H9 (cell line): ENCODE data around the gene THRB. TPM values are rescaled to one million over a fixed set of nuclear protein-coding genes. Genes with fewer than 3 reads are reported as not detected.
A peak's percentile ranks its signal among the peaks of the same experiment; 100 is the strongest.

Source experiments
- DNase-seq: peaks from one replicate; pipeline ENCODE4 v3.0.0-alpha.2; 2017
- H2AFZ ChIP-seq: one replicate; pipeline ENCODE4 v1.6.1; 2013; ENCODE audit warnings: mild to moderate bottlenecking, low read length, control low read depth, moderate library complexity
- H2AK5ac ChIP-seq: 2 replicates; pipeline ENCODE4 v1.6.1; 2013; ENCODE audit warnings: low read length, control low read depth, mixed read lengths; ENCODE audit not compliant: insufficient read length
- H2BK120ac ChIP-seq: one replicate; pipeline ENCODE4 v1.6.1; 2013; ENCODE audit warnings: low read depth, mild to moderate bottlenecking, low read length, control low read depth, inconsistent platforms; ENCODE audit not compliant: poor library complexity, severe bottlenecking
- H2BK12ac ChIP-seq: 2 replicates; pipeline ENCODE4 v1.6.1; 2013; ENCODE audit warnings: low read length, control low read depth, mixed read lengths, low read depth; ENCODE audit not compliant: insufficient read length
- H2BK15ac ChIP-seq: 2 replicates; pipeline ENCODE4 v1.6.1; 2013; ENCODE audit warnings: low read depth, low read length, control low read depth
- H2BK20ac ChIP-seq: one replicate; pipeline ENCODE4 v1.6.1; 2013; ENCODE audit warnings: low read depth, mild to moderate bottlenecking, low read length, control low read depth, inconsistent platforms; ENCODE audit not compliant: poor library complexity, severe bottlenecking
- H2BK5ac ChIP-seq: 2 replicates; pipeline ENCODE4 v1.6.1; 2013; ENCODE audit warnings: low read length, control low read depth, mixed read lengths; ENCODE audit not compliant: insufficient read length
- H3K14ac ChIP-seq: 2 replicates; pipeline ENCODE4 v1.6.1; 2013; ENCODE audit warnings: low read length, control low read depth; ENCODE audit not compliant: insufficient read depth
- H3K18ac ChIP-seq: 2 replicates; pipeline ENCODE4 v1.6.1; 2013; ENCODE audit warnings: low read depth, mild to moderate bottlenecking, mixed read lengths, low read length, control low read depth; ENCODE audit not compliant: insufficient read length
- H3K23ac ChIP-seq: 2 replicates; pipeline ENCODE4 v1.6.1; 2013; ENCODE audit warnings: low read length, control low read depth, mixed read lengths, low read depth; ENCODE audit not compliant: insufficient read length
- H3K23me2 ChIP-seq: 2 replicates; pipeline ENCODE4 v1.6.1; 2013; ENCODE audit warnings: low read depth, mild to moderate bottlenecking, mixed read lengths, low read length, control low read depth; ENCODE audit not compliant: insufficient read length, poor library complexity, severe bottlenecking
- H3K27ac ChIP-seq: 2 replicates; pipeline ENCODE4 v1.5.1; 2013; ENCODE audit warnings: low read length, control low read depth, mixed read lengths, low read depth; ENCODE audit not compliant: insufficient read length
- H3K27me3 ChIP-seq: 2 replicates; pipeline ENCODE4 v1.6.1; 2013; ENCODE audit warnings: low read length, control low read depth, inconsistent platforms; ENCODE audit not compliant: insufficient read depth
- H3K4ac ChIP-seq: 2 replicates; pipeline ENCODE4 v1.6.1; 2013; ENCODE audit warnings: low read depth, mild to moderate bottlenecking, control low read depth, inconsistent platforms, low read length, moderate library complexity
- H3K4me1 ChIP-seq: 2 replicates; pipeline ENCODE4 v1.6.1; 2013; ENCODE audit warnings: low read length, control low read depth, inconsistent platforms; ENCODE audit not compliant: insufficient read depth
- H3K4me2 ChIP-seq: 2 replicates; pipeline ENCODE4 v1.6.1; 2013; ENCODE audit warnings: low read length, control low read depth, mixed read lengths; ENCODE audit not compliant: insufficient read length, insufficient read depth
- H3K56ac ChIP-seq: 2 replicates; pipeline ENCODE4 v1.6.1; 2013; ENCODE audit warnings: low read depth, mild to moderate bottlenecking, mixed read lengths, low read length, control low read depth; ENCODE audit not compliant: insufficient read length
- H3K79me1 ChIP-seq: 2 replicates; pipeline ENCODE4 v1.6.1; 2013; ENCODE audit warnings: low read depth, mild to moderate bottlenecking, moderate library complexity, low read length, control low read depth, inconsistent platforms; ENCODE audit not compliant: insufficient read depth, poor library complexity, severe bottlenecking
- H3K79me2 ChIP-seq: 2 replicates; pipeline ENCODE4 v1.6.1; 2013; ENCODE audit warnings: low read length, control low read depth, inconsistent platforms; ENCODE audit not compliant: insufficient read depth
- H3K9ac ChIP-seq: 2 replicates; pipeline ENCODE4 v1.6.1; 2013; ENCODE audit warnings: low read length, control low read depth, mixed read lengths; ENCODE audit not compliant: insufficient read length; ENCODE audit errors: extremely low read depth
- H3K9me3 ChIP-seq: one replicate; pipeline ENCODE4 v1.6.1; 2013; ENCODE audit warnings: low read depth, low read length, inconsistent platforms; ENCODE audit not compliant: control insufficient read depth
- H3T11ph ChIP-seq: one replicate; pipeline ENCODE4 v1.6.1; 2013; ENCODE audit warnings: mild to moderate bottlenecking, low read length, control low read depth, inconsistent platforms
- H4K20me1 ChIP-seq: one replicate; pipeline ENCODE4 v1.6.1; 2013; ENCODE audit not compliant: control insufficient read depth, insufficient read length, insufficient read depth
- H4K5ac ChIP-seq: 2 replicates; pipeline ENCODE4 v1.6.1; 2013; ENCODE audit warnings: low read depth, mild to moderate bottlenecking, mixed read lengths, low read length, control low read depth; ENCODE audit not compliant: insufficient read length
- H4K8ac ChIP-seq: replicated peaks from 2 replicates; pipeline ENCODE4 v1.6.1; 2013; ENCODE audit warnings: low read length, control low read depth, mixed read lengths, low read depth; ENCODE audit not compliant: insufficient read length
- H4K91ac ChIP-seq: 2 replicates; pipeline ENCODE4 v1.6.1; 2013; ENCODE audit warnings: low read depth, mild to moderate bottlenecking, moderate library complexity, mixed read lengths, low read length, control low read depth; ENCODE audit not compliant: insufficient read length
- H3K27ac Mint-ChIP-seq, 3 experiments: 2 replicates in 2 of 3; 3 replicates in 1 of 3; pipeline ENCODE4 v1.8.0; 2020 to 2021; ENCODE audit warnings: mixed read lengths in 3 of 3, mild to moderate bottlenecking in 1 of 3, moderate library complexity in 1 of 3
- H3K27me3 Mint-ChIP-seq: 2 replicates; pipeline ENCODE4 v1.8.0; 2021; ENCODE audit warnings: low read depth, mild to moderate bottlenecking, moderate library complexity, mixed read lengths
- H3K36me3 Mint-ChIP-seq, 3 experiments: 2 replicates in 2 of 3; 3 replicates in 1 of 3; pipeline ENCODE4 v1.8.0; 2020 to 2021; ENCODE audit warnings: low read depth in 3 of 3, mixed read lengths in 3 of 3; ENCODE audit not compliant: insufficient read depth in 1 of 3
- H3K4me1 Mint-ChIP-seq, 2 experiments: 2 replicates each; pipeline ENCODE4 v1.8.0; 2020; ENCODE audit warnings: mixed read lengths in 2 of 2
- H3K4me3 Mint-ChIP-seq, 2 experiments: 2 replicates in 1 of 2; 3 replicates in 1 of 2; pipeline ENCODE4 v1.8.0; 2020 to 2021; ENCODE audit warnings: mild to moderate bottlenecking in 2 of 2, mixed read lengths in 2 of 2, moderate library complexity in 1 of 2
- H3K9me3 Mint-ChIP-seq, 2 experiments: 2 replicates in 1 of 2; 3 replicates in 1 of 2; pipeline ENCODE4 v1.8.0; 2020; ENCODE audit warnings: mild to moderate bottlenecking in 2 of 2, mixed read lengths in 2 of 2, moderate library complexity in 1 of 2
- CTCF ChIP-seq: fragments of 200-600 bp; sonication (generic); conservative IDR thresholded peaks from 3 replicates; pipeline ENCODE4 v1.8.0; 2021; ENCODE audit warnings: antibody characterized with exemption, mild to moderate bottlenecking
- WGBS: extraction: QIAGEN DNeasy Blood & Tissue Kit; methylation state at CpG from one replicate; pipeline ENCODE4 v1.1.7; 2013; ENCODE audit warnings: missing lambda C conversion rate, low lambda C conversion rate, mixed read lengths; ENCODE audit not compliant: insufficient read length; ENCODE audit errors: extremely low coverage; 5-methylcytosine and 5-hydroxymethylcytosine counted together
- total RNA-seq: library from RNA; stranded (reverse); gene quantifications from 2 replicates; pipeline ENCODE4 v1.2.1, GENCODE V29; 2021

The THRB gene
- total RNA-seq, 1 experiment from 2014 or later, result 8.6 TPM

- Histone ChIP-seq H3K4ac (no peak overlapping the region), H4K20me1 (no peaks in the 10 kb centered on the region), H3K18ac (no peak overlapping the region), H4K91ac (no peak overlapping the region), H3K9me3 (no peaks in the 10 kb centered on the region), H3K23ac (no peak overlapping the region), H3K9ac (peak overlapping the region; percentile 13), H2BK120ac (no peak overlapping the region), H2BK15ac (no peak overlapping the region), H4K5ac (no peak overlapping the region), H3K4me1 (peaks cover 8% of the 10 kb centered on the region; the same call in 1 of the 2 replicates), H2BK20ac (no peak overlapping the region), H3K27me3 (peaks cover 26% of the 10 kb centered on the region), H3K14ac (peak overlapping the region; percentile 58), H3T11ph (no peak overlapping the region), H2AK5ac (no peak overlapping the region), H2BK5ac (no peak overlapping the region), H4K8ac (no peak overlapping the region), H3K56ac (no peak overlapping the region), H2AFZ (no peak overlapping the region), H3K27ac (no peak overlapping the region), H3K79me1 (no peaks in the 10 kb centered on the region), H3K23me2 (peaks cover 11% of the 10 kb centered on the region), H3K4me2 (peak overlapping the region; percentile 65), H2BK12ac (no peak overlapping the region), H3K79me2 (no peaks in the 10 kb centered on the region)
- TF ChIP-seq CTCF, result no peak
- Mint-ChIP-seq H3K27ac (no peak overlapping the region; a peak in 1 of 7 replicates), H3K36me3 (no peaks in the 10 kb centered on the region), H3K4me1 (peaks cover 34 to 35% of the 10 kb centered on the region in 2 experiments), H3K27me3 (peaks cover 82% of the 10 kb centered on the region), H3K4me3 (peak overlapping the region; percentile 61 to 78), H3K9me3 (no peaks in the 10 kb centered on the region; a peak in 1 of 5 replicates)
- WGBS, result no CpG with 5 or more reads among the region's 16 CpGs
- peak; percentile 39 for DNase-seq
Observed at GRCh38 chr3:24522146-24522579, 27.5 kb upstream of the THRB start.
